LNCaP clone FGC (cell line): Measurements from ENCODE around the gene FYN.
"Not testable (repeated sequence)": the region's sequence is repeated elsewhere in the genome, so short reads cannot be mapped to it uniquely, and the experiment has no call there.

Experiments
- DNase-seq: peaks from one replicate; pipeline ENCODE4 v3.0.0-alpha.2; 2011; ENCODE audit warnings: low read depth
- H3K4me3 ChIP-seq: 2 replicates; pipeline ENCODE4 v1.5.1; 2011; ENCODE audit warnings: mild to moderate bottlenecking, low read depth, low read length, control low read depth
- CTCF ChIP-seq: IDR thresholded peaks from 2 replicates; pipeline ENCODE4 v1.5.1; 2012; ENCODE audit warnings: mild to moderate bottlenecking; ENCODE audit not compliant: control insufficient read depth, insufficient read depth; ENCODE audit errors: extremely low read depth

Gene FYN

GRCh38 chr6:111898452-111898851 is 25.2 kb upstream of the FYN start:
- no peak for DNase-seq
- H3K4me3 ChIP-seq = no peak overlapping the region
- no peak for TF ChIP-seq CTCF

- no peak for DNase-seq
- no peak for TF ChIP-seq CTCF
- no peak overlapping the region for H3K4me3 ChIP-seq
Observed at GRCh38 chr6:111894951-111895350, 21.7 kb upstream of the FYN start.

- TF ChIP-seq CTCF = no peak
- no peak overlapping the region for H3K4me3 ChIP-seq
- no peak for DNase-seq
Observed at GRCh38 chr6:111894272-111894671, 21.0 kb upstream of the FYN start.

- no peak for TF ChIP-seq CTCF
- no peak for DNase-seq
- no peak overlapping the region for H3K4me3 ChIP-seq
Observed at GRCh38 chr6:111892431-111892830, 19.2 kb upstream of the FYN start.

GRCh38 chr6:111890988-111891387 is 17.7 kb upstream of the FYN start:
- H3K4me3 ChIP-seq = no peak overlapping the region
- TF ChIP-seq CTCF = no peak
- no peak for DNase-seq

- no peak for DNase-seq
- no peak overlapping the region for H3K4me3 ChIP-seq
- no peak for TF ChIP-seq CTCF
Observed at GRCh38 chr6:111888928-111889695, 15.9 kb upstream of the FYN start.

GRCh38 chr6:111886793-111887192 is 13.5 kb upstream of the FYN start:
- DNase-seq, H3K4me3 ChIP-seq: not testable (repeated sequence)
